ENCODE data around the gene HOXA10.

HOXA10 gene

GRCh38 chr7:27174874-27175625 is 930 bp upstream of the HOXA10 start:
- Histone ChIP-seq H3K79me2 (ENCODE audit: low read length) (no peaks in the 10 kb centered on the region), H3K9ac (ENCODE audit: low read length) (no peak overlapping the region), H2AFZ (ENCODE audit: low read depth, low read length) (no peak overlapping the region), H3K27ac (ENCODE audit: low read length) (no peak overlapping the region), H4K20me1 (ENCODE audit: insufficient read depth, low read length) (no peaks in the 10 kb centered on the region), H3K27me3 (ENCODE audit: low read depth, low read length) (no peaks in the 10 kb centered on the region), H3K4me2 (ENCODE audit: low read length) (no peak overlapping the region), H3K4me1 (ENCODE audit: low read length) (no peaks in the 10 kb centered on the region), H3K36me3 (replicated peaks; ENCODE audit: low read depth, low read length) (no peaks in the 10 kb centered on the region), H3K4me3 (ENCODE audit: low read length) (no peak overlapping the region), H3K9me3 (ENCODE audit: insufficient read depth, low read length) (no peaks in the 10 kb centered on the region)
- TF ChIP-seq CTCF (IDR thresholded peaks at IDR 0.05; ENCODE audit: low read depth, low read length) (no peak), EZH2phosphoT487 (IDR thresholded peaks at IDR 0.05; ENCODE audit: low read depth) (no peak)

GRCh38 chr7:27173511-27173955 is 587 bp downstream of the HOXA10 start:
- Histone ChIP-seq H3K36me3 (replicated peaks; ENCODE audit: low read depth, low read length) (no peaks in the 10 kb centered on the region), H3K27me3 (ENCODE audit: low read depth, low read length) (no peaks in the 10 kb centered on the region), H3K4me3 (ENCODE audit: low read length) (no peak overlapping the region), H3K9me3 (ENCODE audit: insufficient read depth, low read length) (no peaks in the 10 kb centered on the region), H3K27ac (ENCODE audit: low read length) (no peak overlapping the region), H3K79me2 (ENCODE audit: low read length) (no peaks in the 10 kb centered on the region), H3K4me2 (ENCODE audit: low read length) (no peak overlapping the region), H3K4me1 (ENCODE audit: low read length) (no peaks in the 10 kb centered on the region), H4K20me1 (ENCODE audit: insufficient read depth, low read length) (no peaks in the 10 kb centered on the region), H2AFZ (ENCODE audit: low read depth, low read length) (no peak overlapping the region), H3K9ac (ENCODE audit: low read length) (no peak overlapping the region)
- TF ChIP-seq CTCF (IDR thresholded peaks at IDR 0.05; ENCODE audit: low read depth, low read length) (no peak), EZH2phosphoT487 (IDR thresholded peaks at IDR 0.05; ENCODE audit: low read depth) (no peak)

GRCh38 chr7:27172823-27173510 is 1.2 kb downstream of the HOXA10 start:
- Histone ChIP-seq H4K20me1 (ENCODE audit: insufficient read depth, low read length) (no peaks in the 10 kb centered on the region), H3K79me2 (ENCODE audit: low read length) (no peaks in the 10 kb centered on the region), H3K4me3 (ENCODE audit: low read length) (no peak overlapping the region), H3K9me3 (ENCODE audit: insufficient read depth, low read length) (no peaks in the 10 kb centered on the region), H3K9ac (ENCODE audit: low read length) (no peak overlapping the region), H3K27me3 (ENCODE audit: low read depth, low read length) (no peaks in the 10 kb centered on the region), H3K4me1 (ENCODE audit: low read length) (no peaks in the 10 kb centered on the region), H3K36me3 (replicated peaks; ENCODE audit: low read depth, low read length) (no peaks in the 10 kb centered on the region), H3K4me2 (ENCODE audit: low read length) (no peak overlapping the region), H2AFZ (ENCODE audit: low read depth, low read length) (no peak overlapping the region), H3K27ac (ENCODE audit: low read length) (no peak overlapping the region)
- no peak for TF ChIP-seq EZH2phosphoT487 (IDR thresholded peaks at IDR 0.05; ENCODE audit: low read depth)
- TF ChIP-seq CTCF (IDR thresholded peaks at IDR 0.05; ENCODE audit: low read depth, low read length): no peak

GRCh38 chr7:27172315-27172774 is 1.8 kb downstream of the HOXA10 start:
- Histone ChIP-seq H2AFZ (ENCODE audit: low read depth, low read length) (no peak overlapping the region), H3K4me2 (ENCODE audit: low read length) (no peak overlapping the region), H3K4me1 (ENCODE audit: low read length) (no peaks in the 10 kb centered on the region), H3K79me2 (ENCODE audit: low read length) (no peaks in the 10 kb centered on the region), H4K20me1 (ENCODE audit: insufficient read depth, low read length) (no peaks in the 10 kb centered on the region), H3K9ac (ENCODE audit: low read length) (no peak overlapping the region), H3K27ac (ENCODE audit: low read length) (no peak overlapping the region), H3K27me3 (ENCODE audit: low read depth, low read length) (no peaks in the 10 kb centered on the region), H3K36me3 (replicated peaks; ENCODE audit: low read depth, low read length) (no peaks in the 10 kb centered on the region), H3K4me3 (ENCODE audit: low read length) (no peak overlapping the region), H3K9me3 (ENCODE audit: insufficient read depth, low read length) (no peaks in the 10 kb centered on the region)
- TF ChIP-seq CTCF (IDR thresholded peaks at IDR 0.05; ENCODE audit: low read depth, low read length) (no peak), EZH2phosphoT487 (IDR thresholded peaks at IDR 0.05; ENCODE audit: low read depth) (no peak)
